ENCODE results near the gene RORB.

DNA sequence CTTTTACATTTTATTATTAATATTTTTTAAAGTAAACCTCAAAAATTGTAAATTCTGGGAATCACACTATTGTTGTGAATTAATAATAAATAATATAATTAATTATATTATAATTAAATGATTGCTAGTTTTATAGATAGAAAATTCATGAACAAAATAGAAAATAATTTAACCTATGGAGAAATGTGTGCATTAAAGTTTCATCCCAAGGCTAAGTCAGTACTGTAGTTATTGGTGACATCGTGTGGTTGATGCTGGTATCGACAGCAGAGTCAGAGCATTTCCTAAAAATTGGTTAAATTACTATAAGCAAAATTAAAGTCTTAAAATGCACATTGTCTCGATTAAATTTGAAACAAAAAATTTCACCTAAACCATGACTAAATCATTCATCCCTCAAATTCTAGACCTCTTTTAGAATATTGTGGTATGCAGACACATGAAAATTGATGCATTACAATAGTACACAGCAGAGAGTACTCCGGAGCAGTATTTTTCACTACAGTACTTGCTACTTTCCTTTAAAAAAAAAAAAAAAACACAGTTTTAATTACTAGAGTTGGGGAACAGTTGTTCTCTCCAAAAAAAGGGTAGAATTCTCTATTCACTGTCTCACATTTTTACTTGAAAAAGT, 73.9 kb downstream of the RORB start:
- TF ChIP-seq CTCF (IDR thresholded peaks at IDR 0.05) (peak in 2 of 3 experiments; percentile 15 to 53), POLR2A (IDR thresholded peaks at IDR 0.05) (no peak), POLR2AphosphoS5 (IDR thresholded peaks at IDR 0.05; ENCODE audit: insufficient read depth in 1 of 2, low read depth in 1 of 2) (no peak)

All from vagina (tissue), 2 donors.